Measurements from ENCODE around the gene GOSR1. TPM values are rescaled to one million over a fixed set of nuclear protein-coding genes. Genes with fewer than 3 reads are reported as not detected.
A peak's percentile ranks its signal among the peaks of the same experiment; 100 is the strongest.
"Not testable (repeated sequence)": the region's sequence is repeated elsewhere in the genome, so short reads cannot be mapped to it uniquely, and the experiment has no call there.

Gene GOSR1
- total RNA-seq, 8 experiments from 2014 or later = 25.7 to 57.7 (median 34.5) TPM

GRCh38 chr17:30534938-30535921, 58.0 kb downstream of the GOSR1 start:
- H3K4me1 ChIP-seq (replicated peaks in 1 of 2) = no peaks in the 10 kb centered on the region
- WGBS, 10 experiments = 38 to 81% (median 79%) methylated on average over 3 of the region's 12 CpGs; no CpG with 5 or more reads in 7 of the 10 experiments
- no peak overlapping the region for H3K4me3 ChIP-seq
- H3K27ac ChIP-seq = no peak overlapping the region
- in situ Hi-C loops (cut with MboI; ENCODE audit: low pct_unique_long_range_greater_than_20kb in 2 of 9, low sequenced_read_pairs in 9 of 9, unreplicated experiment in 9 of 9) = no loop called here
- ATAC-seq (replicated peaks in 6 of 8) = no peak

GRCh38 chr17:30536846-30537245, 59.6 kb downstream of the GOSR1 start:
- H3K4me1 ChIP-seq (replicated peaks in 1 of 2); H3K4me3 ChIP-seq; H3K27ac ChIP-seq; in situ Hi-C loops (cut with MboI; ENCODE audit: low pct_unique_long_range_greater_than_20kb in 2 of 9, low sequenced_read_pairs in 9 of 9, unreplicated experiment in 9 of 9); ATAC-seq (replicated peaks in 6 of 8): not testable (repeated sequence)
- WGBS, 10 experiments = 100% methylated on average over 1 of the region's 16 CpGs; no CpG with 5 or more reads in 8 of the 10 experiments

DNA sequence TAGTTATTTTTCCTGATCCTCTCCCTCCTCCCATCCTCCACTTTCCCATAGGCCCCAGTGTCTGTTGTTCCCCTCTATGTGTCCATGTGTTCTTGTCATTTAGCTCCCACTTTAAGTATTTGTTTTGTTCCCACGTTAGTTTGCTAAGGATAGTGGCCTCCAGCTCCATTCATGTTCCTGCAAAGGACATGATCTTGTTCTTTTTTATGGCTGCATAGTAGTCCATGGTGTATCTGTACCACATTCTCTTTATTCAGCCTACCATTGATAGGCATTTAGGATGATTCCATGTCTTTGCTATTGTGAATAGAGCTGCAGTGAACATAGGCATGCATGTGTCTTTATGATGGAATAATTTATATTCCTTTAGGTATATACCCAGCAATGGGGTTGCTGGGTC, 60.5 kb downstream of the GOSR1 start:
- H3K4me1 ChIP-seq (replicated peaks in 1 of 2); H3K27ac ChIP-seq; ATAC-seq (replicated peaks in 6 of 8); in situ Hi-C loops (cut with MboI; ENCODE audit: low pct_unique_long_range_greater_than_20kb in 2 of 9, low sequenced_read_pairs in 9 of 9, unreplicated experiment in 9 of 9); H3K4me3 ChIP-seq: not testable (repeated sequence)
- WGBS, 10 experiments = 0 to 67% (median 13%) methylated on average over 1 of the region's 1 CpG; no CpG with 5 or more reads in 2 of the 10 experiments

DNA sequence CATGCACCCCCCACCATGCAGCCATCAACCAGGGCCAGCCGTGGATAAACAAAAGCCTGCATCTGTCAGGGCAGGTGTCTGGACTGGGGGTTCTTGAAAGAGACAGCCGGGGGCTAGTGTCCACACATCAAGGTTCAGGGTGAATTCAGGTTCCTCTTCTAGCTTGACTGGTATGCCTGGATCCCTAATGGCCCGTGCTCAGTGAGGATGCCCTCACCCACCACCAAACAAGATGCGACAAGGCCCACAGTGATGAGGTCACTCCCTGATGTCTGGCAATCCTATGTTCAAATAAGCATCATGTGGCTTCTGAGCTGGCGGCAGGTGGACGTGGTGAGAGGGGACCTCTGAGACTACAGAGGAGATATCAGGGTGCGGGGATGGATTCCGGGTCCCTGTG, 64.6 kb downstream of the GOSR1 start:
- H3K4me3 ChIP-seq = no peak overlapping the region
- in situ Hi-C loops (cut with MboI; ENCODE audit: low pct_unique_long_range_greater_than_20kb in 2 of 9, low sequenced_read_pairs in 9 of 9, unreplicated experiment in 9 of 9) = no loop called here
- no peak overlapping the region for H3K27ac ChIP-seq
- ATAC-seq (replicated peaks in 6 of 8) = no peak
- 0 to 90% (median 70%) methylated on average over 1 to 8 of the region's 8 CpGs; no CpG with 5 or more reads in 5 of the 10 experiments for WGBS, 10 experiments
- H3K4me1 ChIP-seq (replicated peaks in 1 of 2) = no peaks in the 10 kb centered on the region

DNA sequence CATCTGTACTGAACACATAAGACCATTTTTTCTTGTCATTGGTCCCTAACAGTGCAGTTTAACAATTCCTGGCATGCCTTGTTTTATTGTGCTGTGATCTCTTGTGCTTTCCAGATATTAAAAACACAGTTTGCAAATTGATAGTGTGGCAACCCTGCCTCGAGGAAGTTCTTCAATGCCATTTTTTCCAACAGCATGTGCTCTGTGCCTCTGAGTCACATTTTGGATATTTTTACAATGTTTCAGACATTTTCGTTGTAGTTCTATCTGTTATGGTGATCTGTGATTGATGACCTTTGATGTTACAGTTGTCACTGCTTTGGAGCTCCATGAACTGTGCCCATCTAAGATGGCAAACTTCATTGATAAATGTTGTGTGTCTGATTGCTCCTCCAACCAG, 66.2 kb downstream of the GOSR1 start:
- no peaks in the 10 kb centered on the region for H3K4me1 ChIP-seq (replicated peaks in 1 of 2)
- no peak overlapping the region for H3K27ac ChIP-seq
- 0 to 100% (median 46%) methylated on average over 1 to 2 of the region's 2 CpGs; no CpG with 5 or more reads in 2 of the 10 experiments for WGBS, 10 experiments
- ATAC-seq (replicated peaks in 6 of 8) = peak in 1 of 8 experiments; percentile 21
- H3K4me3 ChIP-seq = no peak overlapping the region
- in situ Hi-C loops (cut with MboI; ENCODE audit: low pct_unique_long_range_greater_than_20kb in 2 of 9, low sequenced_read_pairs in 9 of 9, unreplicated experiment in 9 of 9) = no loop called here

GRCh38 chr17:30545024-30545423, 67.8 kb downstream of the GOSR1 start:
- in situ Hi-C loops (cut with MboI; ENCODE audit: low pct_unique_long_range_greater_than_20kb in 2 of 9, low sequenced_read_pairs in 9 of 9, unreplicated experiment in 9 of 9) = no loop called here
- no peak for ATAC-seq (replicated peaks in 6 of 8)
- Histone ChIP-seq H3K27ac (no peak overlapping the region), H3K4me3 (no peak overlapping the region), H3K4me1 (replicated peaks in 1 of 2) (no peaks in the 10 kb centered on the region)
- WGBS, 10 experiments = 94 to 100% (median 100%) methylated on average over 2 of the region's 2 CpGs; no CpG with 5 or more reads in 3 of the 10 experiments

DNA sequence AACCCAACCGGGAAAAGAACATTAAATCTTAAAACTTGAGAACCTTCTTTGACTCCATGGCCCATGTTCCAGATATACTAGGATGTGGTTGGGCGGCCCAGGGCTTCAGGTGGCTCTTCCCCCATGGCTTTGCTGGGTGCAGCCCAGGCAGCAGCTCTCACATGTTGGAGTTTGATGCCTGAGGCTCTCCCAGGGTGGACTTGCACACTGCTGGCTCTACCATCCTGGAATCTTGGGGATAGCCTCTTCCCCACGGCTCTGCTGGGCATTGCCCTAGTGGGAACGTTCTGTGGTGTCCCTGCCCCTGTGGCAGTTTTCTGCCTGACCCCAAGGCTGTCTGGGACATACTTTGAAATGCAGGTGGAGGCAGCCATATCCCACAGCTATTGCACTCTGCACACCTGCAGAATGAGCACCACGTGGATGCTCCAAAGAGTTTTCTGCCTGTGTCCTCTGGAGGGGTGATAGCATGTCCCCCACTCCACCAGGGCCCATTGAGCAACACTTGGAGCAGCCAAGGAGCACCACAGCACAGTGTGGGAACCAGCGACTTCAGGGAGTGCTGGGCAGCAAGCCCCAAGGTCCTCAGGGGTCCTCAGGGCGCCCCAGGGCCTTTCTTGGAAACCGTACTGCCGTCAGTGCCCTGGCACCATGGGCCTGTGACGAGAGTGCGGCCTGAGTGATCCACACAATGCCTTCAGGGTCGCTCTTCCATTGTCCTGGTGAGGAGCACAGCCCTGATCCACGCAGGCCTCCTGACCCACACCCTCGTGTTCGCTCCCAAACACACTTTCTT, 70.8 kb downstream of the GOSR1 start:
- Histone ChIP-seq H3K4me3 (no peak overlapping the region), H3K4me1 (replicated peaks in 1 of 2) (peaks cover 8 to 16% of the 10 kb centered on the region in 2 donors), H3K27ac (no peak overlapping the region)
- in situ Hi-C loops (cut with MboI; ENCODE audit: low pct_unique_long_range_greater_than_20kb in 2 of 9, low sequenced_read_pairs in 9 of 9, unreplicated experiment in 9 of 9) = no loop called here
- ATAC-seq (replicated peaks in 6 of 8) = no peak
- 60 to 100% (median 90%) methylated on average over 1 to 11 of the region's 15 CpGs; no CpG with 5 or more reads in 1 of the 10 experiments for WGBS, 10 experiments

DNA sequence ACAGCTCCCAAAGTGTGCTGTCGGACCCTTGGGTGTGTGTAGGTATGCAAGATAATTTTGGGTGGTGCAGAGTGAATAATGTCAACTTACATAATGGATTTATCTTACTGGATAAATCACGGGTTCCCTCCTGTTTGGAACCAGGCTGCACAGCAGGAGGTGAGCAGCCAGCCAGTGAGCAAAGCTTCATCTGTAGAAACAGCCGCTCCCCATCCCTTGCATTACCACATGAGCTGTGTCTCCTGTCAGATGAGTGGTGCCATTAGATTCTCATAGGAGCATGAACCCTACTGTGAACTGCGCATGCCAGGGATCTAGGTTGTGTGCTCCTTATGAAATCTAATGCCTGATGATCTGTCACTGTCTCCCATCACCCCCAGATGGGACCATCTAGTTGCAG, 72.0 kb downstream of the GOSR1 start:
- peaks cover 8 to 16% of the 10 kb centered on the region in 2 donors for H3K4me1 ChIP-seq (replicated peaks in 1 of 2)
- H3K4me3 ChIP-seq; H3K27ac ChIP-seq; in situ Hi-C loops (cut with MboI; ENCODE audit: low pct_unique_long_range_greater_than_20kb in 2 of 9, low sequenced_read_pairs in 9 of 9, unreplicated experiment in 9 of 9): not testable (repeated sequence)
- WGBS, 10 experiments = 0 to 100% (median 80%) methylated on average over 1 to 3 of the region's 4 CpGs; no CpG with 5 or more reads in 3 of the 10 experiments
- peak in 1 of 8 experiments; percentile 21 for ATAC-seq (replicated peaks in 6 of 8)

- ATAC-seq (replicated peaks in 6 of 8) = peak in 2 of 8 experiments; percentile 29 to 47
- Histone ChIP-seq H3K4me1 (replicated peaks in 1 of 2) (peaks cover 8 to 16% of the 10 kb centered on the region in 2 donors), H3K27ac (no peak overlapping the region), H3K4me3 (no peak overlapping the region)
- WGBS, 10 experiments = 50 to 100% (median 83%) methylated on average over 1 to 12 of the region's 15 CpGs; no CpG with 5 or more reads in 1 of the 10 experiments
- in situ Hi-C loops (cut with MboI; ENCODE audit: low pct_unique_long_range_greater_than_20kb in 2 of 9, low sequenced_read_pairs in 9 of 9, unreplicated experiment in 9 of 9) = no loop called here
Observed at GRCh38 chr17:30549864-30550511, 72.8 kb downstream of the GOSR1 start.

- peaks cover 8 to 16% of the 10 kb centered on the region in 2 donors for H3K4me1 ChIP-seq (replicated peaks in 1 of 2)
- ATAC-seq (replicated peaks in 6 of 8) = peak in 7 of 8 experiments; percentile 30 to 96 (median 64)
- no peak overlapping the region for H3K4me3 ChIP-seq
- in situ Hi-C loops (cut with MboI; ENCODE audit: low pct_unique_long_range_greater_than_20kb in 2 of 9, low sequenced_read_pairs in 9 of 9, unreplicated experiment in 9 of 9) = no loop called here
- 60 to 100% (median 80%) methylated on average over 1 to 3 of the region's 10 CpGs; no CpG with 5 or more reads in 3 of the 10 experiments for WGBS, 10 experiments
- H3K27ac ChIP-seq = no peak overlapping the region
Observed at GRCh38 chr17:30550512-30551273, 73.5 kb downstream of the GOSR1 start.

GRCh38 chr17:30551274-30551995, 74.2 kb downstream of the GOSR1 start:
- ATAC-seq (replicated peaks in 6 of 8) = peak in 4 of 8 experiments; percentile 40 to 68 (median 54)
- 20 to 100% (median 100%) methylated on average over 1 to 2 of the region's 9 CpGs; no CpG with 5 or more reads in 4 of the 10 experiments for WGBS, 10 experiments
- H3K4me3 ChIP-seq; in situ Hi-C loops (cut with MboI; ENCODE audit: low pct_unique_long_range_greater_than_20kb in 2 of 9, low sequenced_read_pairs in 9 of 9, unreplicated experiment in 9 of 9): not testable (repeated sequence)
- Histone ChIP-seq H3K4me1 (replicated peaks in 1 of 2) (peaks cover 8 to 16% of the 10 kb centered on the region in 2 donors), H3K27ac (peak overlapping the region in 1 of 2 donors; percentile 2)
